Stimulated activated CD4-positive, alpha-beta T cell treated with anti-CD3 and anti-CD28 coated beads, Interleukin-1b, Interleukin-23, amount 100 ng/mL, for 1 hour (primary cell): ENCODE data around the gene UMAD1.
A peak's percentile ranks its signal among the peaks of the same experiment; 100 is the strongest.

ENCODE experiments used
- DNase-seq, 2 donors: peaks; one replicate each; pipeline ENCODE4 v3.0.0-alpha.2; 2020; ENCODE audit warnings: low read depth in 2 of 2

UMAD1 gene

DNA sequence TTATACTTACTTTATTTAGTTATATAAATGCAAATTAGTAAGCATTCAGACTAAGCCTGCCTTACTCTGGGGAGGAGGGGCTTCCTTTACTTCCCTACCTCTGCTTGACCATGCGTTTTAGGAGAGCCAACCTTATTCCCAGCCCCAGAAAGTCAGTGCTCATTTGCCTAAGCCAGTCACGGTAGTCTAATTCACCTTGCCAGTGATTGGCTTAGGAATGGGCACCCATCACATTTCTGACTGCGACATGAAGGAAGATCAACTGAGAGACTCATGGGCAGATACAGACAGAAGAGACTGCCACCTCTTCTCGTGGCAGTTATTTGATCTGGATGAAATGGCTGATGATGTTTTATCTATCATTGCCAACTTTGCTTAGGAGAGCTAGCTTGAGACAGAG is 48.4 kb downstream of the UMAD1 start:
- no peak for DNase-seq

DNA sequence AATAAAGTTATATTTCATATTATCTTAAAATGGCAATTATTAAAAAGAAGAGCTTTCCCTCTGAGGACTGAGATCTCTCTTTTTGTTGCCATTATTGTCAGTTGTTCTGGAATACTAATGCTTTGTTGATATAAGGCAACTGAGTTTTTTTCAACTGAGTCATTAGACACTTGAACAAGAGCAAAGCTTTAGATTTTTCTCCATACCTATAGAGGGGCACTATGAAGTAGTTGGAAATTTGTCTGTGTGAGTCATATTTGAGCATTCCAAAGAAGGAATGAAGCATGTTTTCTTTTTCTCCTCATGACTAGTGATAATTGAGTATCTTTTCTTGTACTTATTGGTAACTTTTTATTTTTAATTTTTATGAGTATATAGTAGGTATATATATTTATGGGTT is 53.3 kb downstream of the UMAD1 start:
- no peak for DNase-seq

DNA sequence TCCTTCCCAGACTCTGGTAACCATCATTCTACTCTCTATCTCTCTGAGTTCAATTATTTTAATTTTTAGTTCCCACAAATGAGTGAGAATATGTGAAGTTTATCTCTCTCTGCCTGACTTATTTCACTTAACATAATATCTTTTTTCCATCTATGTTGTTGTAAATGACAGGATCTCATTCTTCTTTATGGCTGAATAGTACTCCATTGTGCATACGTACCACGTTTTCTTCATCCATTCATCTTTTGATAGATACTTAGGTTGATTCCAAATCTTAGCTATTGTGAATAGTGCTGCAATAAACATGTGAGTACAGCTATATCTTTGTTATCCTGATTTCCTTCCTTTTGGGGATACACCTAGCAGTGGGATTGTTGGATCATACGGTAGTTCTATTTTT is 54.0 kb downstream of the UMAD1 start:
- no peak for DNase-seq

DNA sequence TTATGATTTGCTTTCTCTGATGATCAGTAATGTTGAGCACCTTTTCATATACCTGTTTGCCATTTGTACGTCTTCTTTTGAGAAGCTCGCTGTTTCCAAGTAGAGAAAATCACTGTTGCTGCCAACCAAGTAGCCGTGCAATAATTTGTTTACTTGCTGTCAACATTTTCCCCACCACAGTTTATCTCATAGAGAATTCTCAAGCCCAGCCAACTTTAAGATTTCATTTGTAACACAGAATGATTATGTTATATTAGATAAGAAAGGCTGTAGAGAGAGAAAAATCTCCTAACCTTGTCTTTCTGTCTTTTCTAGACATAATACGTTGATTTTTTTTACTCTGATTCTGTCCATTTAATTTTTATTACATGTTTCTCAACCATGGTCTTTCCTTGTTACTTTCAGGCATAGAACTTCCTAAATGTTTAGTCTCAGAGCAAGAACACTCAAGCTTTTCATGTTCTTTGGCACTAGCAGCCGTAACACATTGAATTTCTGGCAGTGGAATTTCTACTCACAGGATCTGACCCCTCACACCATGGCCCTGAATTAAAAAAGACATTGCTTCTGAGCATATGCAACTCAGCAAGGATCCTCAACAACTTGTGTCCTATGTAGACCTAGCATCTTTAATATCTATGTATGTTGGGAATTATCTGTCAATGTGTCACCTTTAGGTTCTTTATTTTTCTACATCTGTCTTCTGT is 54.7 kb downstream of the UMAD1 start:
- DNase-seq, result no peak

DNA sequence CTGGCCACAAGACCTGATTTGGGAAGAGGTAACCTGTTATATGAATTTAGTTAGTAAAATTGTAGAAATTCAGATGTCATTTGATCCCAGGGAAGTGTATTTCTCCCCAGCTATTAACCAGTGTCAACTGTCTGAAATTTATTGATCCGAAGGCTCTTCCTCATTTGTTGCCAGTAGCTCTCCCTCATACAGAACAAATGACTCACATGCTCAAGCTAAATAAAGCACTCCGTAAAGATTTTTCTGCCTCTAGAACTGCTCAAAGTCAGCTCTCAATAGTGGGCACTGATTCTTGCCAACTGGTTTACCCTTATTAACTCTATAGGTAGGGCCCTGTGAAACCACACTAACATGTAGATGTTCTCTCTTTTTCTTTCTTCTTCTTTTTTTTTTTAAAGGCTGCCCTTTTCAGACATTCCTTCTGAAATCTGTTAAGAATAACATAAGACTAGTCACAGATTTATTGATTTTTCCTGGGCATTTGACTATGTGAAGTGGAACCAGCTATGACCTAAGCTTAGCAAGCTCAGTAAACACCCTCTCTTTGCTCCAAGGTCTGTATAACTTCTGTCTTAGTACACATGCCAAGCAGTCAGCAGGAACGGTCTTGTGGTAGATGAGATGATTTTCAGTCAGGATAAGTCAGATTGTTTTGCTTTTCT is 56.0 kb downstream of the UMAD1 start:
- no peak for DNase-seq

DNA sequence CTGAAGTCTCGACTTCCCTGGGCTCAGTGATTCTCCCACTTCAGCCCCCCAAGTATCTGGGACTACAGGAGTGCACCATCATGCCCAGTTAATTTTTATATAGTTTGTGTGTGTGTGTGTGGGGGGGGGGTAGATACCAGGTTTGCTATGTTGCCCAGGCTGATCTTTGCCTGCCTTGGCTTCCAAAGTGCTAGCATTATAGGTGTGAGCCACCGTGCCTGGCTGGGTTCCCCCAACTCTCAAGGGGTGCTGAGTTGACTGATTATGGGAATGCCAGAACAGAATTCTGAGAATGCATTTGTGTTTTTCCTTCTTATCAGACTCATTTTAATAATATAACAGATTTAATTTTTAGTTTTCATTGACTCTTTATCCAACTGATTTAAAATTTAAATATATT is 58.4 kb downstream of the UMAD1 start:
- no peak for DNase-seq

DNA sequence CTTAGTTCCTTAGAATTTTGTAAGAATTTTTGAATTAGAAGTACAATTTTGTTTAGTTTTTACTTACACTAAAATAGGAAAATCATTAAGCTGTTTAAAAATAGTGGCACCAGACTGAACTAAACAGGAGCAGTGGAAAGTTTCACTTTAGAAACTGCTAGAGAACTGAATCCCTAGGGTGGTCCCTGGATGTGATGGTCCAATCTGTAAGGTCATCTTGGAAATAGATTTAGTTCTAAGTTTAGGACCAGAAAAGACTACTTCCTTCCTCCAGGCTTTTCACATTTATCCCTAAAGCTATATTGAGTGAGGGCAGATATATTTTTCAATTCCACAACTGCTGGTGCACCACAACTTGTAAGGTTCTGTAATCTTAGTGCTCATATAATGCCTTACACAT is 58.8 kb downstream of the UMAD1 start:
- no peak for DNase-seq

DNA sequence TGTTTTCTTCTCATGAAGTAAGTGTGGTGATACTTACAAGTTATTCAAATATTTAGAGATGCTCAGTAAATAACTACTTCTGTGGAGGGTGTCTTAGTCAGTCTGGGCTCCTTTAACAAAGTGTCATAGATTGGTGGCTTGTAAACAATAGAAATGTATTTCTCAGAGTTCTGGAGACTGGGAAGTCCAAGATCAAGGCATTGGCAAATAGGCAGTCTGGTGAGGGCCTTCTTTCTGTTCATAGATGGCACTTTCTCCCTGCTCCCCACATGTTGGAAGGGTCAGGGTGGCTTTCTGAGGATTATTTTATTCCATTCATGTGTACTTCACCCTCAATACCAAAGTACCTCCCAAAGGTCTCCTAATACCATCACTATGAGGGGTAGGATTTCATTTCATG is 59.4 kb downstream of the UMAD1 start:
- DNase-seq, result no peak

DNA sequence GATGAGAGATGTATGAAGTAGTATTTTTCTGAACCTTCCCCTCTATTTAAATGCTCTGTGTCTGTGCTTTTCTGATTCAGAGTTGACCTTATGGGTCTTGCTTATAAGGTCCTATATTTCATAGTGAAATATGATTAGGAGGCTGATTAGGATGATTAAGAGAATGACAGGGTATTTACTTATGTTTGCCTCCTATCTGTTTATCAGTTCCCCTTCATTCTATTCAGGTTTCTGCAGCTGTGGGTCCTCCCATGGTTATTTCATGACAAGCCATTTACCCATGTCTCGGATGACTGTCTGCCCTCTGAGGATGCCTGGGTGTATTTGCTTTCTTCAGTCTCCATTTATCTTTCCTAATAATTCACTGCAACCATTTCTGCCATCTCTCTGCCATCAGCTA is 61.0 kb downstream of the UMAD1 start:
- DNase-seq, result no peak

DNA sequence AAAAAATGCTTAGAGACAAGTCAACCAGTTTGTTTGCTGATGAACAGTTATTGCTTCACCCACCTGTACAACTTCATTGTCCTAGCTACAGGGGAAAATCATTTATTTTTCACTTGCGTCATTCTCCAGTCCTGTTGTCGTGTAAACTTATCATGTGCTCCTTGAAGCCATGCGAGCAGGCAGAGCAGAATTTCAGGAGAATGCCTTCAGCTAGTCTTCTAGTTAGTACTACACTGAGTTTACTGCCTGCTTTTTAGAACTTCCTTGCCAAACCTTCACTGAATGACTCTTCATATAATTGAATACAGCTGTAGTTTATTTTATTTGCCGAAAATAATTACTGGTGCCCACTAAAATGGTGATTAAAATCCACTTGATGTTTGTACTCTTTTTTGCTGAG is 62.3 kb downstream of the UMAD1 start:
- DNase-seq, result no peak

DNA sequence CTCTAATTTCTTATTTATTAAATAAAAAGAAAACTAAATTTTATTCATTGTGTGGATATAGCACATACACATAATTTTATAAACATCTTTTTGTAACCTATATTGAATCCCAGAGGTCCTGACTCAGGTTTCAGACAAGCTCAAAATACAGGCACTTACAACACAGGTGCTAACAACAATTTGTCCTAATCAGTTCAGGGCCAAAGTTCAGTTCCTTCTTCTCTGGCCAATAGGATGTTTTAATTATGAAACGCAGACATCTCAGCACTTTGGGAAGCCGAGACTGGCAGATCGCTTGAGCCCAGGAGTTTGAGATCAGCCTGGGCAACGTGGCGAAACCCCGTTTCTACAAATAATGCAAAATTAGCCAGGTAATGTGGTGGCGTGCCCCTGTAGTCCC is 62.9 kb downstream of the UMAD1 start:
- no peak for DNase-seq

DNA sequence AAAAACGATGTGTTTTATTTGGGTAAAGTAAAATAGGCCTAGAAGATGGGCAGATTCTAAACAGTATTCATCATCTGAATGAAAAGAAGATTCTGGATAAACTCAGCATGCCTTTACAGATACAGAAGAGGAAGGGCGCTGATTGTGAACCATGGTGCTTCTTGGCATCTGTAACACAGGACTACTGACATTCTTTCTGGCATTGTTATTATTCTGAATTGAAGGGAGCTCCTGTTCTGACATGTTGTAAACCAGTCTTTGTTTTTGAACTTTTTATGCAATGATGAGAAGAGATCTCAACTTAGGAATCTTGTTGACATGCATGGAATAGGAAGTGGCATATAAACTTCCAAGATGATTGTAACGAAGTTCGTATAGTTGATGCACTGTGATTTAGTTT is 64.3 kb downstream of the UMAD1 start:
- DNase-seq, result no peak

DNA sequence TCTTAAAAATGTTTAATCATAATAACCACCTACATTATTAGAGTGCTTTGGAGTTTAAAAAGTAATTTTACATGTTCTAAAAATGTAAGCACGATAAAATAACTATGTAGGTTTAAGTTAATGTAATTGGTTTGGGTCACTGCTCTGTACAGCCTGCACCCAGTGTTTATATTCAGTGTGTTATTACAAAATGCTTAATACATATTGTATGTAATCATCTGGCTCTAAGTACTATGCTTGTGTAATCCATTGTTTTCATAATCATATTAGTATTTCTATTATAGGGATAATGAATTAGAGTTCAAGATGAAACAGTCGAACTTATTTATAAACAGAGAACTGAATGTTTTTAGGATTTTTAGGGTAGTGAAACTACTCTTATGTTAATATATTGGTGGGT is 64.8 kb downstream of the UMAD1 start:
- DNase-seq, result no peak

DNA sequence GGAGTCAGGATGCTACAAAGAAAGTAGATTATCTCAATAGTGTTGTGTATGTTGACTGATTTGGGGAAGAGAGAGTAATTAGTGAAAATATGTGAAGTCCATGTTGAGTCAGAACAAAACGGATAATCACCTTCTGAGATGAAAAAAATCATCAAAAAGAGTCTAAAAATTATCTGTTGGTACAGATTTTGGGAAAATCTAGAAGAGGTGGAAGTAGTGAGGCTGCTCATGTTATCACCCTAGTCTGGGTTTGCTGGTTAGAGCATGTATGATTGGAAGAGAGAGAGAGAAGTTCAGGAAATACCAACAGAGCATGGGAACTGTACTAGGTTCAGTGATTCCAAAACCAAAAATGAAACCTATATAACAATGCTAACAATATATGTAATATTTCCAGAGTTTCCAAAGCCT is 65.6 kb downstream of the UMAD1 start:
- no peak for DNase-seq

DNA sequence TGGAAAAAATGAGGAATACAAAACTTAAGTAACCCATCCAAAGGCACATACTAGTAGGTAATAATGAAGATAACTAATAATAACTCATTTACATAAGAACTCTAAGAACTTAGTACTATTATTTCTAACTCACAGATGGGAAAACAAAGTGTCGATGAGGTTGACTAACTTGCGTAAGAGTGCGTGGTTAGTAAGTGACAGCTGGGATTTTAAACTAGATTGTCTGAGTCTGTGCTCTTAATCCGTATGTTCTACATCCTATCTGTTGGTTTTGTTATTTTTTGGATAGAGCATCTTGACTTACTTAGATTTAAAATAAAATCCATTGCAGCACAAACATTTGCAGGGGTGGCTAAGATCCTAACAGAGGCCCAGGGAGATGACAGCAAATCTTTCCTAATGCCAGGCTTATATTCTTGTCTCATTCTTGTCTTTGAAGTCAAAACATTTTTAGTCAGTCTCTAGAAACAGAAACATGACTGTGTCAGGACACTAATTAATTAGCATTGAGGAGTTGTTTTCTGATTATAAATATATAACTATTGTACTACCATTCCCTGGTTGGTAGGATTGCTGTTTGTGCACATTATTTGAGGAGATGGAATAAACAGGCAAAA is 66.1 kb downstream of the UMAD1 start:
- DNase-seq, result no peak

DNA sequence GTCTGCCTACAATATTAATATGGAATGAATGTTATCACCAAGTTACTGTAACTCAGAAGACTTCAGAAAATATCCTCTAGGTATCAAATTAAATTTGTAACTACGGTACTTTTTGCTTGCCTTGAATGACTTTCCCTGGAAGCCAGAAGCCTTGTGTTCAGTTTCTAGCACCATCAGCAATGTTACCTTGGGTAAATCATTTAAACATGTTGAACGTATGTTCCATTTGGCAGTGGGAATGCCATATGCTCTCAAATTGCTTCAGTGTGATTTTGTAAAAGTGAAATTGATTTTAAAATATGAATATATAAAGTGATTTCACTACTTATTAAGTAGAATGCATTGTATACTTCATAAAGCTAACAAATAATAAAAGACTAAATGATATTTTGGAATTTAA is 66.7 kb downstream of the UMAD1 start:
- DNase-seq, result no peak

DNA sequence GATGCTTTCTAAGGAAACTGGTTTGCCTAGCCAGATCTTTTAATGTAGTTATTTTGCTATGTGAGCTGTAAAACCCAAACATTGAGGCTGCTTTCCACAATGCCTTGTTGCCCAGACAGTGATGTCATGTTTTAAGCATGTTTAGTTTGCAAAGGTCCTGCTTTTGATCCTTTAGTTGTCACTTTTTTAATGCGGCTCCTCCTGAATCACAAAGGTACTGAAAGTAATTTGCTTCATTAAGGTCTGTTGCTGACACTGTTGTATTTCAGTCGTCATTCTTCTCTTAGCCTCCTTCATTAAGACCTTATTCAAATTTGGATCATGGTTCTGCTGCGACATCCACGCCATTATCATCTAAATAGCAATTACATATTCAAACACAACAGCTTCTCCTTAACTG is 67.3 kb downstream of the UMAD1 start:
- no peak for DNase-seq

DNA sequence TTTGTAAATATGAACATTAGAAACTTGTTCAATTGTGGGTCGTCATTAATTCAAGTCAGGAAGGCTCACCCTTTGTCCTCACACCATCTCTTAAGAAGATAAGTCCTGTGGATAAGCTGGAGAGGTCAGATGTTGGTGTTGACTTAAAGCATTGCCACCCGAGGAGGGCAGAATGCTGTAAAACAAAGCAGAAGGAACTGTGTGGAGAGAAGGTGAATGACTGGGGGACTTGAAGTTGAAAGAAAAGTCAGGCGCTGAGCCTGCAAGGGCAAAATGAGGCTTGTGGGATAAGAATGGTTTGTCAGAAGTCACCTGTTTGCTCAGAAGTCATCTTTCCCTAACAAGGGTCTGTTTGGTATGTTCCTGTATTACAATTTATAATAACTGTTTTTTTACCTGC is 68.7 kb downstream of the UMAD1 start:
- no peak for DNase-seq

DNA sequence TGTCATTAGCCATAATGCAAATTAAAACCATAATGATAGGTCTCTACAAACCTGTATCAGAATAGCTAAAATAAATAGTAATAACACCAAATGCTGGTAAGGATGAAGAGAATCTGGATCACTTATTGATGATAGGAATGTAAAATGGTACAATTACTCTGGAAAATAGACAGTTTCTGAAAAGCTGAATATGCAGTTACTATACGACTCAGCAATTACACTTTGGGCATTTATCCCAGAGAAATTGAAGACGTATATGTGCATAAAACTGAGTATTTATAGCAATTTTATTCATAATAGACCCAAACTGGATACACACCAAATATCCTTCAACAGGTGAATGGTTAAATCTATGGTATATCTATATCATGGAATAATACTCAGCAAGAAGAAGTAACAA is 69.9 kb downstream of the UMAD1 start:
- DNase-seq, result no peak

DNA sequence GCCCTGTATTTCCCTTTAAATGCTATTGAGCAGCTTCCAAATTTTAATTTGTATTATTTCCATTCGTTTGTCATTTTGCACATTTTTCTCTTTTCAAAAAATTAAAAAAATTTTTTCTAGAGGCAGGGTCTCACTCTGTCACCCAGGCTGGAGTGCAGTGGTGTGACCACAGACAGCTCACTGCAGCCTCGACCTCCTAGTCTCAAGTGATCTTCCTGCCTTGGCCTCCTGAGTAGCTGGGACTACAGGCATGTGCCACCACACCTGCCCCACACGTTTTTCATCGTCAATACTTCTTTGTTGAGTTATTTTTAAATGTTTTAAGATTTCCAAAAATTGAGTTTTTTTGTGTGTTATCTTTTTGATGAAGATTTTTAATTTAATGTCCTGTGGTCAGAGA is 73.2 kb downstream of the UMAD1 start:
- no peak for DNase-seq

DNA sequence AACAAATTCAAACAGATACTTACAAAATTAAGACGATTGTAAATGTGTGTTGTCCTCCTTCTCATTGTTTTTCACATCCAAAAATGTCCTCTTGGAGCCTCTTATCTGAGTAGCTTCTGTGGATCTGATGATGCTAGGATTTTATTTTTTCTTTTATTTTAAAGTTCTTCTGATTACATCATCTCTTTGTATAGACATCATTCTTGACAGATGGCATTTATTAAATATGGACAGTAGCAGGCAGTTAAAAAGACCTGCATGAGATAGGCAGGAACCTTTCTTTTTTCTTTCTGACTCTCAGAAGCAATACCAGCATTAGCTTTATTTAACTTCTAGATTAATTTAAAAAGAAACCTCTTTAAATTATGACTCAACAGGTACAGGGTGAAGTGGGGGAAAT is 77.9 kb downstream of the UMAD1 start, which contains the start of gene RPA3:
Gene RPA3, minus strand, starts transcription at position 116 of the 400 bp plus-strand sequence. CDS start 78,189 bp downstream, outside the sequence.
- DNase-seq, result no peak

DNA sequence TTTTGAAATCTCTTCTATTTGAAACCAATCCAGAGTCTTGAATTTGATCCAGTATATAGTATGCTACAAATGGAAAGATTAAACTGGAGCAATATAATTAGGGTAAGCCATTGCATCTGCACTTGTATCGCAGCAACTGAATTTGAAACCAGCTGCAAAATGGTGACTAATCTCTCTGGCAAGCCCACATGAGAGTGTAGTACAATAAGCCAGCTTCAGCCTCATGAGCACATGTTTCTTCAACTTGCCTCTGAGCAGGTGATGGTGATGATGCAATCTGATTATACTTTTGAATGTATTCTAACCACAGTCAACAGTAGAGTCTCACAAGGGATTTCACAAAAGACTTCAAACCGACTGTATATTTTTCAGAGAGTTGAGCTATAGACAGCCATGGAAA is 78.7 kb downstream of the UMAD1 start:
- peak in 1 of 2 donors; percentile 6 for DNase-seq

DNA sequence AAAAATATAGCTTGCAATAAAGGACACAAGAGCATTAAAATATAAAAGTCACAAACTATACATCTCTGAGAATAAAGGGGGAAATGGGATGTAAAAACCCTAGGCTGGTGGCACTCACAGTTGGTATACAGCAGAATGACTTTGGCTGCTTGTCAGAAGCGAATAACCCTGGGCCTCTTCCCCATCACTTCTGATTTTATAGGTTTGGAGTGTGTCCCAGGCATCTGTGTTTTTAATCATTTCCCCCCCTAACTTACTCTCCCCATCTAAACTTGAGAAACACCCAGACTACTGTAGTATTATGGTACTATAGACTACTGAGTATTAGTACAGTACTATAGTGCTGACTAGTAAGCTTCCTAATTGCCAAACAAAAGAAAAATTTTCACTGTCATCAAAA is 79.6 kb downstream of the UMAD1 start:
- DNase-seq, result no peak
